ENCODE data around the gene GABRG3. TPM values are rescaled to one million over a fixed set of nuclear protein-coding genes. Genes with fewer than 3 reads are reported as not detected.

GABRG3 gene
- polyA plus RNA-seq, 1 donor (not counting 4 experiments of a cell fraction or from before 2014, with no cell fraction given) = not detected

DNA sequence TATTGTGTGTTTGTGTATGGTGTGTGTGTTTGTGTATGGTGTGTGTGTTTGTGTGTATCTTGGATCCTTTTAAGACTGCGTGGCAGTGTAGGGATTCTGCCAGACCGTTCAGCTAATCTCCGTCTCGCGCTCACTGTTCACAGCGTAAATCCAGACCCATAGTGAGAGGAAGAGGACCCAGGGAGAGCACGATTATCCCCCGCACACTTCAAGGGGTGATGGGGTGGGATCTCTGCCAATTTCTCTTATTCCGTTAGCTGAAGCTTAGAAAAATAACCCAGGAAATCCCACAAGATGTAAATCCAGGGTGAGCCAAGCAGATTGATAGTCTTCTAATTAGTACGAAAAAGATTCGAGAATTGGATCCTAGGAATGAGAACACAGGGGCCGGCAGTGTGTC, 381.2 kb downstream of the GABRG3 start:
- no peak overlapping the region for H3K9ac ChIP-seq (ENCODE audit: control insufficient read depth, extremely low read depth, insufficient read depth, low read length)
- no peaks in the 10 kb centered on the region for H3K27me3 ChIP-seq (ENCODE audit: control insufficient read depth, extremely low read depth, insufficient read depth, low read length)
- FAIRE-seq (no peak), DNase-seq (ENCODE audit: low read depth, low spot score) (no peak)
- H3K9me3 ChIP-seq (ENCODE audit: control insufficient read depth, low read depth, low read length) = peaks cover 3% of the 10 kb centered on the region
- no peak overlapping the region for H3K4me3 ChIP-seq (ENCODE audit: control insufficient read depth in 2 of 3, extremely low read depth in 1 of 3, insufficient read depth in 2 of 3, low read depth in 1 of 3, low read length in 3 of 3)
- no peak overlapping the region for H3K27ac ChIP-seq (ENCODE audit: control insufficient read depth, insufficient read depth, low read length)
- TF ChIP-seq, protein P1, sequence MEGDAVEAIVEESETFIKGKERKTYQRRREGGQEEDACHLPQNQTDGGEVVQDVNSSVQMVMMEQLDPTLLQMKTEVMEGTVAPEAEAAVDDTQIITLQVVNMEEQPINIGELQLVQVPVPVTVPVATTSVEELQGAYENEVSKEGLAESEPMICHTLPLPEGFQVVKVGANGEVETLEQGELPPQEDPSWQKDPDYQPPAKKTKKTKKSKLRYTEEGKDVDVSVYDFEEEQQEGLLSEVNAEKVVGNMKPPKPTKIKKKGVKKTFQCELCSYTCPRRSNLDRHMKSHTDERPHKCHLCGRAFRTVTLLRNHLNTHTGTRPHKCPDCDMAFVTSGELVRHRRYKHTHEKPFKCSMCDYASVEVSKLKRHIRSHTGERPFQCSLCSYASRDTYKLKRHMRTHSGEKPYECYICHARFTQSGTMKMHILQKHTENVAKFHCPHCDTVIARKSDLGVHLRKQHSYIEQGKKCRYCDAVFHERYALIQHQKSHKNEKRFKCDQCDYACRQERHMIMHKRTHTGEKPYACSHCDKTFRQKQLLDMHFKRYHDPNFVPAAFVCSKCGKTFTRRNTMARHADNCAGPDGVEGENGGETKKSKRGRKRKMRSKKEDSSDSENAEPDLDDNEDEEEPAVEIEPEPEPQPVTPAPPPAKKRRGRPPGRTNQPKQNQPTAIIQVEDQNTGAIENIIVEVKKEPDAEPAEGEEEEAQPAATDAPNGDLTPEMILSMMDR (optimal IDR thresholded peaks at IDR 0.05 in 1 of 3, IDR thresholded peaks at IDR 0.05 in 1 of 3, conservative IDR thresholded peaks at IDR 0.05 in 1 of 3; ENCODE audit: extremely low read depth in 1 of 3, insufficient read depth in 2 of 3, low read length in 3 of 3) = no peak
- TF ChIP-seq EZH2 (IDR thresholded peaks at IDR 0.05; ENCODE audit: low read length) = no peak
- no peak overlapping the region for H3K4me2 ChIP-seq (ENCODE audit: control insufficient read depth, extremely low read depth, insufficient read depth, low read depth, low read length)
- H3K9me1 ChIP-seq (ENCODE audit: control insufficient read depth, extremely low read depth, insufficient read depth, low read length) = no peaks in the 10 kb centered on the region
- no peaks in the 10 kb centered on the region for H3K36me3 ChIP-seq (ENCODE audit: control insufficient read depth in 2 of 2, extremely low read depth in 1 of 2, insufficient read depth in 2 of 2, low read length in 2 of 2)
- no peaks in the 10 kb centered on the region for H3K79me2 ChIP-seq (ENCODE audit: control insufficient read depth, insufficient read depth, low read length)
- no peaks in the 10 kb centered on the region for H4K20me1 ChIP-seq (ENCODE audit: control insufficient read depth, extremely low read depth, insufficient read depth, low read length)
- H3K4me1 ChIP-seq (ENCODE audit: control insufficient read depth, extremely low read depth, insufficient read depth, low read length) = peaks cover 2% of the 10 kb centered on the region
- H2AFZ ChIP-seq (ENCODE audit: control insufficient read depth, low read length) = no peak overlapping the region
- dilution Hi-C loops (cut with MboI; ENCODE audit: extremely low pct_ligation_motif_present, low sequenced_read_pairs) = no loop called here

DNA sequence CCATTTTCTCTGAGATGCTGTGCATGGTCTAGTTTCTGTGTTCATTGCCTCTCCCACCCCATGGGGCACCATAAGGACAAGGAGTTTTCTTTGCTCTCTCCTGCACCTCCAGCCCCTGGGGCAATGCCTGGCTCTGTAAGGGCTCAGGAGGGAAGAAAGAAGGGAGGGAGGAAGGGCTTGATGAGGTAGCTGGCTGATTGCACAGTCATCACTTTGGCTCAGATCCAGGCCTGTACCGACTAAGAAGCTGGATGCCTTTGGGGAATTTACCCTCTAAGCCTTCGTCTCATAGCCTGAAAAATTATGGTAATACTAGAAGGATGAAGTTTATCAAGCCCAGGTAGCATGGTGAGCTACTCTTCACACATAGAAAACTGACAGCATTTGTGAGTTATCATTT, 382.9 kb downstream of the GABRG3 start:
- DNase-seq (ENCODE audit: low read depth, low spot score) (no peak), FAIRE-seq (no peak)
- H3K4me1 ChIP-seq (ENCODE audit: control insufficient read depth, extremely low read depth, insufficient read depth, low read length) = peaks cover 2% of the 10 kb centered on the region
- dilution Hi-C loops (cut with MboI; ENCODE audit: extremely low pct_ligation_motif_present, low sequenced_read_pairs) = no loop called here
- no peak overlapping the region for H3K4me2 ChIP-seq (ENCODE audit: control insufficient read depth, extremely low read depth, insufficient read depth, low read depth, low read length)
- no peak overlapping the region for H3K9ac ChIP-seq (ENCODE audit: control insufficient read depth, extremely low read depth, insufficient read depth, low read length)
- no peaks in the 10 kb centered on the region for H4K20me1 ChIP-seq (ENCODE audit: control insufficient read depth, extremely low read depth, insufficient read depth, low read length)
- H3K9me1 ChIP-seq (ENCODE audit: control insufficient read depth, extremely low read depth, insufficient read depth, low read length) = no peaks in the 10 kb centered on the region
- no peak for TF ChIP-seq EZH2 (IDR thresholded peaks at IDR 0.05; ENCODE audit: low read length)
- TF ChIP-seq, protein P1 (optimal IDR thresholded peaks at IDR 0.05 in 1 of 3, IDR thresholded peaks at IDR 0.05 in 1 of 3, conservative IDR thresholded peaks at IDR 0.05 in 1 of 3; ENCODE audit: extremely low read depth in 1 of 3, insufficient read depth in 2 of 3, low read length in 3 of 3) = no peak
- no peak overlapping the region for H3K27ac ChIP-seq (ENCODE audit: control insufficient read depth, insufficient read depth, low read length)
- H3K27me3 ChIP-seq (ENCODE audit: control insufficient read depth, extremely low read depth, insufficient read depth, low read length) = no peaks in the 10 kb centered on the region
- H2AFZ ChIP-seq (ENCODE audit: control insufficient read depth, low read length) = no peak overlapping the region
- no peak overlapping the region for H3K4me3 ChIP-seq (ENCODE audit: control insufficient read depth in 2 of 3, extremely low read depth in 1 of 3, insufficient read depth in 2 of 3, low read depth in 1 of 3, low read length in 3 of 3)
- no peaks in the 10 kb centered on the region for H3K79me2 ChIP-seq (ENCODE audit: control insufficient read depth, insufficient read depth, low read length)
- peaks cover 3% of the 10 kb centered on the region for H3K9me3 ChIP-seq (ENCODE audit: control insufficient read depth, low read depth, low read length)
- H3K36me3 ChIP-seq (ENCODE audit: control insufficient read depth in 2 of 2, extremely low read depth in 1 of 2, insufficient read depth in 2 of 2, low read length in 2 of 2) = no peaks in the 10 kb centered on the region
